Tibial nerve (tissue), 4 donors: ENCODE data around the gene CCBE1. TPM values are rescaled to one million over a fixed set of nuclear protein-coding genes. Genes with fewer than 3 reads are reported as not detected.

Source experiments
- DNase-seq, 2 donors: peaks; one replicate each; pipeline ENCODE4 v3.0.0-alpha.2; 2019; ENCODE audit warnings: low spot score in 2 of 2
- H3K27ac ChIP-seq, 4 donors: fragments of 200-600 bp; sonication (generic) in 3 of 4; one replicate each; pipeline ENCODE4 v1.5.1; 2017 to 2019; ENCODE audit warnings: mild to moderate bottlenecking in 1 of 4
- H3K27me3 ChIP-seq, 2 donors: fragments of 200-600 bp; sonication (generic) in 1 of 2; one replicate each; pipeline versions ENCODE4 v1.5.1 to v1.6.0; 2017 to 2019
- H3K36me3 ChIP-seq, 3 donors: fragments of 200-600 bp; sonication (generic); one replicate each; pipeline ENCODE4 v1.5.1; 2018 to 2019
- H3K4me1 ChIP-seq, 4 donors: fragments of 200-600 bp; sonication (generic) in 3 of 4; one replicate each; pipeline ENCODE4 v1.5.1; 2017 to 2019
- H3K4me3 ChIP-seq, 4 donors: fragments of 200-600 bp; sonication (generic) in 3 of 4; one replicate each; pipeline ENCODE4 v1.5.1; 2017 to 2019; ENCODE audit warnings: mild to moderate bottlenecking in 1 of 4, moderate library complexity in 1 of 4
- H3K9me3 ChIP-seq, 4 donors: fragments of 200-600 bp; sonication (generic) in 3 of 4; one replicate each; pipeline ENCODE4 v1.5.1; 2017 to 2019
- EP300 ChIP-seq, 2 donors: sonication (generic); formaldehyde crosslinking; IDR thresholded peaks; one replicate each; pipeline ENCODE4 v1.6.1; 2017; ENCODE audit warnings: antibody characterized with exemption in 2 of 2, mild to moderate bottlenecking in 1 of 2
- POLR2A ChIP-seq, 2 donors: fragments of 450-650 bp; IDR thresholded peaks; one replicate each; pipeline ENCODE4 v1.6.1; 2017; ENCODE audit warnings: antibody characterized with exemption in 2 of 2, mild to moderate bottlenecking in 2 of 2, moderate library complexity in 2 of 2
- WGBS, 2 donors: methylation state at CpG; one replicate each; pipeline ENCODE4 v1.1.5; 2018; 5-methylcytosine and 5-hydroxymethylcytosine counted together
- total RNA-seq, 4 donors: library from RNA; depleted of rRNA; stranded (reverse); fragments of >200 nt; gene quantifications; one replicate each; pipeline ENCODE4 v1.1.0, GENCODE V29; 2016
- TF ChIP-seq, protein P1 (sequence below), 5 experiments: fragments of 200-600 bp in 3 of 5; fragments of 450-650 bp in 2 of 5; sonication (generic) in 3 of 5; IDR thresholded peaks; one replicate each; pipeline ENCODE4 v1.5.1; 2016 to 2019; ENCODE audit warnings: antibody characterized with exemption in 5 of 5, mild to moderate bottlenecking in 3 of 5, moderate library complexity in 2 of 5

Gene CCBE1
- total RNA-seq, 4 donors from 2014 or later: 0.30 to 3.9 (median 1.3) TPM

DNA sequence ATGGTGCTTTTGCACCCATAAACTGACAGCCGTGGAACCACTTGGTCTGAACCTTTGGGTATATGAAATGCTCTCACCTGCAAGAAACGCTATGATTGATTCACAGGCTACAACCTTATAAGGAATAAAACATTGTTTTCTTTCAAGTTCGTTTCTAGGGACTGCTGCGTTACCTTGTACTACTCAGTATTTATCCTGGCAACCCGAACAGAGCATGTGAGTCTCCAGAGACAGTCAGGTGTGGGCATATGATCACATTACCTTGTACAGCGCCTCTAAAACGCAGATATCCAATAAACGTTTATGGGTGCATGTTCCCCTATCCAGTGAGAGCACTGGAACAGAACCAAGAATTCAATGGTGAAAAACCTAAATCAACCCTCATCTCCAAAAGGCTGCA is 1.7 kb downstream of the CCBE1 start:
- peaks cover 0 to 36% of the 10 kb centered on the region in 2 donors for H3K27me3 ChIP-seq
- H3K4me3 ChIP-seq: no peak overlapping the region
- no peak for DNase-seq
- H3K36me3 ChIP-seq: no peaks in the 10 kb centered on the region
- H3K4me1 ChIP-seq: peaks cover 0 to 24% (median 7%) of the 10 kb centered on the region in 4 donors
- TF ChIP-seq, protein P1, sequence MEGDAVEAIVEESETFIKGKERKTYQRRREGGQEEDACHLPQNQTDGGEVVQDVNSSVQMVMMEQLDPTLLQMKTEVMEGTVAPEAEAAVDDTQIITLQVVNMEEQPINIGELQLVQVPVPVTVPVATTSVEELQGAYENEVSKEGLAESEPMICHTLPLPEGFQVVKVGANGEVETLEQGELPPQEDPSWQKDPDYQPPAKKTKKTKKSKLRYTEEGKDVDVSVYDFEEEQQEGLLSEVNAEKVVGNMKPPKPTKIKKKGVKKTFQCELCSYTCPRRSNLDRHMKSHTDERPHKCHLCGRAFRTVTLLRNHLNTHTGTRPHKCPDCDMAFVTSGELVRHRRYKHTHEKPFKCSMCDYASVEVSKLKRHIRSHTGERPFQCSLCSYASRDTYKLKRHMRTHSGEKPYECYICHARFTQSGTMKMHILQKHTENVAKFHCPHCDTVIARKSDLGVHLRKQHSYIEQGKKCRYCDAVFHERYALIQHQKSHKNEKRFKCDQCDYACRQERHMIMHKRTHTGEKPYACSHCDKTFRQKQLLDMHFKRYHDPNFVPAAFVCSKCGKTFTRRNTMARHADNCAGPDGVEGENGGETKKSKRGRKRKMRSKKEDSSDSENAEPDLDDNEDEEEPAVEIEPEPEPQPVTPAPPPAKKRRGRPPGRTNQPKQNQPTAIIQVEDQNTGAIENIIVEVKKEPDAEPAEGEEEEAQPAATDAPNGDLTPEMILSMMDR (IDR thresholded peaks at IDR 0.05): no peak
- no peak for TF ChIP-seq POLR2A (IDR thresholded peaks at IDR 0.05)
- no peaks in the 10 kb centered on the region for H3K9me3 ChIP-seq
- 69 to 78% methylated on average over 8 of the region's 8 CpGs for WGBS, 2 donors
- H3K27ac ChIP-seq: no peak overlapping the region

DNA sequence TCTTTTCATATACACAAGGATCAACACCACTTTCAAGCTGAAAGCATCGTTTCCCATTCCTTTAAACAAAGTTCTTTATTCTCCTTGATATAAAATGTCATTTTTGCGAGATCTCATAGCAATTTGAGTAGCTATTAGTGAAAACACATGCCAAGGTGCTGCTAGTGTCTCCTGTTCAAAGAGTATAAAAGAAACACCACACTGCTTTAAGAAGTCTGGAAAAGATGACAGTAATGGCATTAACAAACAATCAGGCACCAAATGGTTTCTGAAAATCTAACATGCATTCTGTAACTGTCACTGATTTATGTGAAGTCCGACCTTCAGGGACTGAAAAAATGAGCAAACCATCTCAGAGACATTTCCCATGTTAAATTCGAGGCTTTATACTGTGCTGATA is 2.4 kb downstream of the CCBE1 start:
- Histone ChIP-seq H3K4me1 (peaks cover 0 to 24% (median 7%) of the 10 kb centered on the region in 4 donors), H3K9me3 (no peaks in the 10 kb centered on the region), H3K27me3 (peaks cover 0 to 36% of the 10 kb centered on the region in 2 donors), H3K4me3 (no peak overlapping the region), H3K27ac (no peak overlapping the region), H3K36me3 (no peaks in the 10 kb centered on the region)
- TF ChIP-seq POLR2A (IDR thresholded peaks at IDR 0.05) (no peak), EP300 (IDR thresholded peaks at IDR 0.05) (no peak)
- TF ChIP-seq, protein P1 (IDR thresholded peaks at IDR 0.05): no peak
- WGBS, 2 donors: 64 to 72% methylated on average over 4 of the region's 4 CpGs
- DNase-seq: no peak

DNA sequence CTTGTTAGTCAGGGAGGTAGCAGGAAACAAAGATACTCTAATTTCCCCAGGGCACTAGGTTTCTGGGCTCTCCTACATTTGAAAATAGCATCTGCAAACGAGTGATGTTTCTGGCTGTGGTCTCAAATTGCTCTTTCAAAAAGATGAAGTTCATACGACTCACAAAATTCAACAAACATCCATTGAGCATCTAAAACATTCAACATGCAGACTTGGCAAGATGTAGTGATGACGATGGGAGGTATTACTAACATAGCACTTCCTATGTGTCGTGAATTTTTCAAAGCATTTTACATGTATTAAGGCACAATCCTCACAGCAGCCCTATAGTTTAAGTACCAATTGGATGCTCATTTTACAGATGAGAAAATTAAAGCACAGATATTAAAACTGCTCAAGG is 5.2 kb downstream of the CCBE1 start:
- Histone ChIP-seq H3K27ac (no peak overlapping the region), H3K9me3 (no peaks in the 10 kb centered on the region), H3K27me3 (peaks cover 0 to 21% of the 10 kb centered on the region in 2 donors), H3K4me1 (peaks cover 0 to 10% (median 4%) of the 10 kb centered on the region in 4 donors), H3K36me3 (no peaks in the 10 kb centered on the region), H3K4me3 (no peak overlapping the region)
- DNase-seq: no peak
- WGBS, 2 donors: 54 to 61% methylated on average over 4 of the region's 4 CpGs
- no peak for TF ChIP-seq POLR2A (IDR thresholded peaks at IDR 0.05)
- TF ChIP-seq, protein P1 (IDR thresholded peaks at IDR 0.05): no peak
- no peak for TF ChIP-seq EP300 (IDR thresholded peaks at IDR 0.05)

DNA sequence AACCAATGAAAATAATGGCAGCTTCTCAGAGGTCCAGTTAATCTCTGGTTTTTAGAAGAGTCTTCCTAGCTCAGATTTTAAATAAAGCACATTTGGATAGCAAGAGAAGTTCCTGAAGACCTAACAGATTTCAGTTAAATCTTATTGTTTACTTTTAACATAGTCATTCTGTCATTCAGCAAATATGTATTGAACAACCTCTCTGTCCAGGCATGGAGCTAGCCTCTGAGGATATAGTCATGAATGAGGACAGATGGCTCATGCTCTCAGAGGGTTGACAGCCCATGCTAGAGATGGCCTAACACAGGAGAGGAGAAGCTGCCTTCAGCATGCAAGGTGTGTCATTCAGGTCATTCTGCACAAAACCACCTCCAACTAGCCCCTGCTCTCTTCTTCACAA is 6.2 kb downstream of the CCBE1 start:
- TF ChIP-seq POLR2A (IDR thresholded peaks at IDR 0.05) (no peak), EP300 (IDR thresholded peaks at IDR 0.05) (no peak)
- TF ChIP-seq, protein P1 (IDR thresholded peaks at IDR 0.05): no peak
- Histone ChIP-seq H3K4me3 (no peak overlapping the region), H3K27me3 (peaks cover 0 to 11% of the 10 kb centered on the region in 2 donors), H3K4me1 (peaks cover 0 to under 1% (median 0%) of the 10 kb centered on the region in 4 donors), H3K9me3 (no peaks in the 10 kb centered on the region), H3K27ac (no peak overlapping the region), H3K36me3 (no peaks in the 10 kb centered on the region)
- DNase-seq: no peak

DNA sequence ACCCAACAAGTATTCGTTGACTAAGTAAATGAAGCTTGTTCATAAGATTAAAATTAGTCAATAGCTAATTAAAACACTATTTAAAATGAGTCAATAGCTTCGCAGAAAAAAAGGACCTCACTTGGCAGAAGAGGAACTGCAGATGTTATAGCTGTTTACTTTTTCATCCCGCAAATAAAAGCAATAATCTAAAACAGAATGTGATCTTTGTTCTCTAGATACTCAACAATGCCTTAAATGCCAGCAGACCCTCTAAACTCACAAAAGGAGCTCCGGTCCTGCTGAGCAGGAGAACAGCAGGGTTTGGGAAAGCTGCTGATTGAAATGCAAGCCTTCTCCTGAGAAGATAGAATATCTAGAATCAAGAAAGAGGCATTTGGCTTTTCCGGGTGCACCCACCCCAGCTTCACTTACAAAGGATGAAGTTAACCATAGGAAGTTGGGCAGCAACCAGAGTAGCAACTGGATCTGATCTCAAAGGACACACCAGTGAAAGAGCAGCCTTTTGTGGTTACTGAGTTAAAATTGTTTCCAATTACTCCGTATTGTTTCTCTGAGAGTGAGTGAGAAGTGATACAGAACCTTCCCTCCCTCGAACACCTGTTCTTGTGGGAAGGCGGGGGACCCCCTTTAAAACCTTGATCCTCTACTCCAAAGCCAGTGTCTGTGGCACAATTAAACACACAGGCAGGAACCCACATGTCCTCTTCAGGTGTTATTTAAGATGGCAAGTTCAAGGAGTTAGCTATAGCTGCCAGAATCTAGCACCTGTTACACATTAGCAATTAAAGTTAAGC is 6.8 kb downstream of the CCBE1 start:
- no peaks in the 10 kb centered on the region for H3K36me3 ChIP-seq
- WGBS, 2 donors: 27 to 28% methylated on average over 8 of the region's 8 CpGs
- H3K4me1 ChIP-seq: no peaks in the 10 kb centered on the region
- TF ChIP-seq, protein P1 (IDR thresholded peaks at IDR 0.05): no peak
- no peak for TF ChIP-seq EP300 (IDR thresholded peaks at IDR 0.05)
- no peak for TF ChIP-seq POLR2A (IDR thresholded peaks at IDR 0.05)
- no peak overlapping the region for H3K27ac ChIP-seq
- no peak for DNase-seq
- peaks cover 0 to 5% of the 10 kb centered on the region in 2 donors for H3K27me3 ChIP-seq
- no peaks in the 10 kb centered on the region for H3K9me3 ChIP-seq
- no peak overlapping the region for H3K4me3 ChIP-seq
